HepG2 (cell line): ENCODE data around the gene WDR86. TPM values are rescaled to one million over a fixed set of nuclear protein-coding genes. Genes with fewer than 3 reads are reported as not detected.

Experiments
- ATAC-seq: fragments of 200-7000 bp; cut with Tn5 transposase; 3 replicates; pipeline ENCODE4 v1.9.1; 2020; ENCODE audit warnings: mild to moderate bottlenecking, moderate library complexity
- BruUV-seq: library from RNA; stranded (reverse); fragments of 400-500 nt; replicated peaks from 2 replicates; lab custom pipeline; 2021; lab: Mats Ljungman, UMichigan
- CTCF ChIA-PET: fragments of 300-600 bp; formaldehyde crosslinking; extraction: SDS; loops from one replicate; lab custom pipeline; 2021; ENCODE audit warnings: low total read pairs, inconsistent platforms, low intra/inter-chr PET ratio; lab: Yijun Ruan, JAX
- POLR2A ChIA-PET: fragments of 350-600 bp; sonication (Branson Sonifier 250); formaldehyde crosslinking; loops from one replicate; lab custom pipeline; 2020; ENCODE audit warnings: antibody characterized with exemption, inconsistent platforms; lab: Yijun Ruan, JAX
- DNase-seq: peaks from one replicate; pipeline ENCODE4 v3.0.0-alpha.2; 2015; ENCODE audit warnings: low spot score
- FAIRE-seq: peaks from 3 replicates; lab custom pipeline; 2011; peaks lifted over from hg19 to GRCh38; lab: Jason Lieb, UNC
- H2AFZ ChIP-seq: one replicate; pipeline ENCODE4 v1.6.1; 2011; ENCODE audit warnings: low read length, inconsistent platforms
- H3K27ac ChIP-seq: fragments of 300-600 bp; 3 replicates; pipeline ENCODE4 v1.8.0; 2011; ENCODE audit warnings: mixed run types, mild to moderate bottlenecking, mixed read lengths, low read length, inconsistent platforms; ENCODE audit not compliant: insufficient read depth; ENCODE audit errors: extremely low read length
- H3K27me3 ChIP-seq, 2 experiments: fragments of 200-600 bp in 1 of 2; 2 replicates in 1 of 2; 3 replicates in 1 of 2; pipeline versions ENCODE4 v1.6.0 to v1.8.0; 2011; ENCODE audit warnings: low read length in 2 of 2, mild to moderate bottlenecking in 2 of 2, moderate library complexity in 2 of 2, inconsistent platforms in 1 of 2; ENCODE audit not compliant: insufficient read depth in 2 of 2, control insufficient read depth in 1 of 2
- H3K36me3 ChIP-seq, 2 experiments: fragments of 200-600 bp in 1 of 2; replicated peaks in 1 of 2; 2 replicates in 1 of 2; 3 replicates in 1 of 2; pipeline versions ENCODE4 v1.5.1 to v1.8.0; 2011; ENCODE audit warnings: low read length in 2 of 2, inconsistent platforms in 1 of 2; ENCODE audit not compliant: insufficient read depth in 2 of 2, control insufficient read depth in 1 of 2
- H3K4me1 ChIP-seq: 2 replicates; pipeline ENCODE4 v1.5.1; 2012; ENCODE audit warnings: low read length, inconsistent platforms; ENCODE audit not compliant: insufficient read depth
- H3K4me2 ChIP-seq: 2 replicates; pipeline ENCODE4 v1.6.0; 2011; ENCODE audit warnings: low read depth, low read length, inconsistent platforms
- H3K4me3 ChIP-seq, 3 experiments: fragments of 200-600 bp in 1 of 3; sonication (generic), shearing (Covaris generic) in 1 of 3; replicated peaks in 1 of 3; 2 replicates each; pipeline ENCODE4 v1.5.1; 2011 to 2016; ENCODE audit warnings: low read length in 3 of 3, inconsistent platforms in 2 of 3, low read depth in 2 of 3, mild to moderate bottlenecking in 2 of 3, control low read depth in 1 of 3, mixed read lengths in 1 of 3; ENCODE audit not compliant: insufficient read depth in 1 of 3
- H3K79me2 ChIP-seq: one replicate; pipeline ENCODE4 v1.6.1; 2011; ENCODE audit warnings: low read length, inconsistent platforms; ENCODE audit not compliant: insufficient read depth
- H3K9ac ChIP-seq: 2 replicates; pipeline ENCODE4 v1.6.0; 2011; ENCODE audit warnings: mild to moderate bottlenecking, low read depth, low read length, inconsistent platforms; ENCODE audit not compliant: insufficient read depth
- H3K9me3 ChIP-seq: 2 replicates; pipeline ENCODE4 v1.5.1; 2012; ENCODE audit warnings: mild to moderate bottlenecking, low read length
- H4K20me1 ChIP-seq: 2 replicates; pipeline ENCODE4 v1.6.0; 2011; ENCODE audit warnings: inconsistent platforms, mild to moderate bottlenecking, low read length, moderate library complexity; ENCODE audit not compliant: insufficient read depth
- HOMEZ ChIP-seq: IDR thresholded peaks from 2 replicates; pipeline ENCODE4 v1.6.1; 2016; ENCODE audit warnings: low read depth
- KLF6 ChIP-seq: IDR thresholded peaks from 2 replicates; pipeline ENCODE4 v1.8.0; 2016; ENCODE audit warnings: missing biosample characterization, missing genetic modification reagents
- ZNF20 ChIP-seq: sonication (generic); formaldehyde crosslinking; IDR thresholded peaks from 2 replicates; pipeline ENCODE4 v1.4.0; 2020; ENCODE audit warnings: mild to moderate bottlenecking, moderate library complexity, missing genetic modification reagents
- ZNF597 ChIP-seq: sonication (generic); formaldehyde crosslinking; IDR thresholded peaks from 2 replicates; pipeline ENCODE4 v1.5.0; 2020; ENCODE audit warnings: missing genetic modification reagents
- WGBS: methylation state at CpG from one replicate; pipeline ENCODE4 v1.1.6; 2017; ENCODE audit warnings: low lambda C conversion rate; 5-methylcytosine and 5-hydroxymethylcytosine counted together
- in situ Hi-C: cut with HindIII; loops from 2 replicates; pipeline ENCODE4 v1.10.0; 2017; ENCODE audit warnings: low pct_unique_long_range_greater_than_20kb; ENCODE audit not compliant: extremely low pct_ligation_motif_present
- intact Hi-C: fragments of 100-400 bp; cut with micrococcal nuclease; formaldehyde crosslinking; loops from one replicate; pipeline ENCODE4 v1.10.0; 2022; ENCODE audit not compliant: unreplicated experiment
- polyA plus RNA-seq, 8 experiments: library from polyadenylated mRNA; depleted of rRNA in 3 of 8; stranded (reverse) in 7 of 8; unstranded in 1 of 8; fragments of >200 nt; fragmentation: Illumina TruSeq in 4 of 8; extraction: Trizol in 4 of 8; gene quantifications; 2 replicates each; pipeline versions ENCODE4 v1.2.1 to v1.2.3, GENCODE V29; 2011 to 2016; ENCODE audit warnings: low read depth in 4 of 8, missing spikeins in 1 of 8, mixed read lengths in 1 of 8; ENCODE audit not compliant: insufficient read depth in 1 of 8
- total RNA-seq, 5 experiments: library from RNA; depleted of rRNA; stranded (reverse); fragments of >200 nt; fragmentation: Illumina TruSeq; extraction: Trizol; gene quantifications; 2 replicates each; pipeline ENCODE4 v1.2.3, GENCODE V29; 2016; ENCODE audit warnings: low read depth in 1 of 5
- TF ChIP-seq, protein P1 (sequence below): IDR thresholded peaks from 2 replicates; pipeline ENCODE4 v1.4.0; 2020; ENCODE audit warnings: mild to moderate bottlenecking, missing genetic modification reagents
- TF ChIP-seq, protein P2 (sequence below): sonication (generic); formaldehyde crosslinking; IDR thresholded peaks from 2 replicates; pipeline ENCODE4 v1.5.0; 2020; ENCODE audit warnings: missing genetic modification reagents
- TF ChIP-seq, protein P3 (sequence below): sonication (generic); formaldehyde crosslinking; IDR thresholded peaks from 2 replicates; pipeline ENCODE4 v1.4.0; 2020; ENCODE audit warnings: mild to moderate bottlenecking, missing genetic modification reagents

The WDR86 gene
- total and polyA plus RNA-seq, 2 of the 13 experiments (the other 11 are each of a cell fraction or from before 2014, with no cell fraction given): 0.11 to 2.9 TPM

GRCh38 chr7:151456782-151457181 lies 46.9 kb upstream of the WDR86 start (continued):
- TF ChIP-seq, protein P1, sequence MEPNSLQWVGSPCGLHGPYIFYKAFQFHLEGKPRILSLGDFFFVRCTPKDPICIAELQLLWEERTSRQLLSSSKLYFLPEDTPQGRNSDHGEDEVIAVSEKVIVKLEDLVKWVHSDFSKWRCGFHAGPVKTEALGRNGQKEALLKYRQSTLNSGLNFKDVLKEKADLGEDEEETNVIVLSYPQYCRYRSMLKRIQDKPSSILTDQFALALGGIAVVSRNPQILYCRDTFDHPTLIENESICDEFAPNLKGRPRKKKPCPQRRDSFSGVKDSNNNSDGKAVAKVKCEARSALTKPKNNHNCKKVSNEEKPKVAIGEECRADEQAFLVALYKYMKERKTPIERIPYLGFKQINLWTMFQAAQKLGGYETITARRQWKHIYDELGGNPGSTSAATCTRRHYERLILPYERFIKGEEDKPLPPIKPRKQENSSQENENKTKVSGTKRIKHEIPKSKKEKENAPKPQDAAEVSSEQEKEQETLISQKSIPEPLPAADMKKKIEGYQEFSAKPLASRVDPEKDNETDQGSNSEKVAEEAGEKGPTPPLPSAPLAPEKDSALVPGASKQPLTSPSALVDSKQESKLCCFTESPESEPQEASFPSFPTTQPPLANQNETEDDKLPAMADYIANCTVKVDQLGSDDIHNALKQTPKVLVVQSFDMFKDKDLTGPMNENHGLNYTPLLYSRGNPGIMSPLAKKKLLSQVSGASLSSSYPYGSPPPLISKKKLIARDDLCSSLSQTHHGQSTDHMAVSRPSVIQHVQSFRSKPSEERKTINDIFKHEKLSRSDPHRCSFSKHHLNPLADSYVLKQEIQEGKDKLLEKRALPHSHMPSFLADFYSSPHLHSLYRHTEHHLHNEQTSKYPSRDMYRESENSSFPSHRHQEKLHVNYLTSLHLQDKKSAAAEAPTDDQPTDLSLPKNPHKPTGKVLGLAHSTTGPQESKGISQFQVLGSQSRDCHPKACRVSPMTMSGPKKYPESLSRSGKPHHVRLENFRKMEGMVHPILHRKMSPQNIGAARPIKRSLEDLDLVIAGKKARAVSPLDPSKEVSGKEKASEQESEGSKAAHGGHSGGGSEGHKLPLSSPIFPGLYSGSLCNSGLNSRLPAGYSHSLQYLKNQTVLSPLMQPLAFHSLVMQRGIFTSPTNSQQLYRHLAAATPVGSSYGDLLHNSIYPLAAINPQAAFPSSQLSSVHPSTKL: no peak
- TF ChIP-seq, protein P2, sequence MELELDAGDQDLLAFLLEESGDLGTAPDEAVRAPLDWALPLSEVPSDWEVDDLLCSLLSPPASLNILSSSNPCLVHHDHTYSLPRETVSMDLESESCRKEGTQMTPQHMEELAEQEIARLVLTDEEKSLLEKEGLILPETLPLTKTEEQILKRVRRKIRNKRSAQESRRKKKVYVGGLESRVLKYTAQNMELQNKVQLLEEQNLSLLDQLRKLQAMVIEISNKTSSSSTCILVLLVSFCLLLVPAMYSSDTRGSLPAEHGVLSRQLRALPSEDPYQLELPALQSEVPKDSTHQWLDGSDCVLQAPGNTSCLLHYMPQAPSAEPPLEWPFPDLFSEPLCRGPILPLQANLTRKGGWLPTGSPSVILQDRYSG (CRISPR knock-in tag): no peak
- TF ChIP-seq, all 625 proteins: peak for 0

DNA sequence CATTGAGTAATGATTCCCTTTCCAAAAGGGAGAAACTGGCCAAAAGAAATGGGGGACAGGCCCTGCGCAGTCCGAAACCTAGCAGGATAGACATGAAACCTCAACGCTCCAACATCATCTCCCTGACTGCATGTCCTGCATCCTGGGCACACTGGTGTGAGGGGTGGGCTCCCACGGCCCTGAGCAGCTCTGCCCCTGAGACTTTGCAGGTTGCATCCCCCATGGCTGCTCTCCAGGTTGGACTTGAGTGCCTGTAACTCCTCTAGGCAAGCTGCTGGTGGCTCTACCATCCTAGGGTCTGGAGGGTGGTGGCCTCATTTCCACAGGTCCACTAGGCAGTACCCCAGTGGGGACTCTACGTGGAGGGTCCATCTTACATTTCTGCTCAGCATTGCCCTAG lies 46.4 kb upstream of the WDR86 start:
- FAIRE-seq: no peak
- no peak for ATAC-seq
- Histone ChIP-seq H3K36me3 (no peaks in the 10 kb centered on the region), H3K9me3 (no peaks in the 10 kb centered on the region), H3K4me1 (peaks cover 19% of the 10 kb centered on the region), H3K4me2 (no peak overlapping the region), H3K27me3 (peaks cover 9 to 58% of the 10 kb centered on the region in 2 experiments; a peak in 4 of 5 replicates), H3K4me3 (no peak overlapping the region), H2AFZ (no peak overlapping the region), H3K9ac (no peak overlapping the region), H3K79me2 (no peaks in the 10 kb centered on the region), H4K20me1 (no peaks in the 10 kb centered on the region), H3K27ac (no peak overlapping the region)
- WGBS: 84% methylated on average over 3 of the region's 5 CpGs
- intact Hi-C loops (no loop called here), in situ Hi-C loops (no loop called here)
- BruUV-seq: no TSS peak
- ChIA-PET POLR2A (no interaction called here), CTCF (no interaction called here)
- no peak for DNase-seq
- TF ChIP-seq HOMEZ (CRISPR knock-in tag) (no peak), ZNF20 (CRISPR knock-in tag) (no peak), ZNF597 (CRISPR knock-in tag) (no peak), KLF6 (CRISPR knock-in tag) (no peak)
- TF ChIP-seq, protein P3, sequence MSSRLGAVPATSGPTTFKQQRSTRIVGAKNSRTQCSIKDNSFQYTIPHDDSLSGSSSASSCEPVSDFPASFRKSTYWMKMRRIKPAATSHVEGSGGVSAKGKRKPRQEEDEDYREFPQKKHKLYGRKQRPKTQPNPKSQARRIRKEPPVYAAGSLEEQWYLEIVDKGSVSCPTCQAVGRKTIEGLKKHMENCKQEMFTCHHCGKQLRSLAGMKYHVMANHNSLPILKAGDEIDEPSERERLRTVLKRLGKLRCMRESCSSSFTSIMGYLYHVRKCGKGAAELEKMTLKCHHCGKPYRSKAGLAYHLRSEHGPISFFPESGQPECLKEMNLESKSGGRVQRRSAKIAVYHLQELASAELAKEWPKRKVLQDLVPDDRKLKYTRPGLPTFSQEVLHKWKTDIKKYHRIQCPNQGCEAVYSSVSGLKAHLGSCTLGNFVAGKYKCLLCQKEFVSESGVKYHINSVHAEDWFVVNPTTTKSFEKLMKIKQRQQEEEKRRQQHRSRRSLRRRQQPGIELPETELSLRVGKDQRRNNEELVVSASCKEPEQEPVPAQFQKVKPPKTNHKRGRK (CRISPR knock-in tag): no peak
